GM19395 (cell line): ENCODE results near the gene PAK1.
"Not testable (repeated sequence)": the region's sequence is repeated elsewhere in the genome, so short reads cannot be mapped to it uniquely, and the experiment has no call there.

Experiments used
- ATAC-seq: cut with Tn5 transposase; IDR thresholded peaks from one replicate; pipeline ENCODE4 v1.9.1; 2021; ENCODE audit warnings: mild to moderate bottlenecking, moderate library complexity; ENCODE audit not compliant: unreplicated experiment

Gene PAK1

GRCh38 chr11:77312107-77312506 lies 161.8 kb downstream of the PAK1 start:
- ATAC-seq: no peak

GRCh38 chr11:77311701-77312100 lies 162.2 kb downstream of the PAK1 start:
- no peak for ATAC-seq

GRCh38 chr11:77310721-77311120 lies 163.2 kb downstream of the PAK1 start:
- no peak for ATAC-seq

- ATAC-seq: no peak
These were observed 164.4 kb downstream of the PAK1 start for GRCh38 chr11:77309401-77310085.

GRCh38 chr11:77308838-77309237 lies 165.1 kb downstream of the PAK1 start:
- no peak for ATAC-seq

GRCh38 chr11:77303328-77303727 lies 170.6 kb downstream of the PAK1 start:
- ATAC-seq: no peak

GRCh38 chr11:77302752-77303151 lies 171.1 kb downstream of the PAK1 start:
- no peak for ATAC-seq

GRCh38 chr11:77301510-77301909 lies 172.4 kb downstream of the PAK1 start, which contains the start of gene GDPD4:
TSS of gene GDPD4 (minus strand) at chr11:77301686. CDS start at chr11:77285137, 16,549 bp downstream.
- no peak for ATAC-seq

- no peak for ATAC-seq
These were observed 173.2 kb downstream of the PAK1 start for GRCh38 chr11:77300695-77301094.

- ATAC-seq: not testable (repeated sequence)
These were observed 173.9 kb downstream of the PAK1 start for GRCh38 chr11:77300028-77300427.

- ATAC-seq: no peak
These were observed 174.3 kb downstream of the PAK1 start for GRCh38 chr11:77299528-77299993.

GRCh38 chr11:77294040-77294439 lies 179.9 kb downstream of the PAK1 start:
- ATAC-seq: no peak

- no peak for ATAC-seq
These were observed 184.2 kb downstream of the PAK1 start for GRCh38 chr11:77289737-77290136.

GRCh38 chr11:77287615-77288273 lies 186.2 kb downstream of the PAK1 start:
- no peak for ATAC-seq

- ATAC-seq: no peak
These were observed 186.8 kb downstream of the PAK1 start for GRCh38 chr11:77287136-77287535.

- no peak for ATAC-seq
These were observed 189.1 kb downstream of the PAK1 start for GRCh38 chr11:77284476-77285468.

- ATAC-seq: no peak
These were observed 190.8 kb downstream of the PAK1 start for GRCh38 chr11:77283101-77283500.

- ATAC-seq: no peak
These were observed 195.0 kb downstream of the PAK1 start for GRCh38 chr11:77278595-77279506.

GRCh38 chr11:77276271-77276670 lies 197.6 kb downstream of the PAK1 start:
- no peak for ATAC-seq
